HG03103 (cell line): Measurements from ENCODE around the gene RHEBL1.

ENCODE experiments used
- ATAC-seq: cut with Tn5 transposase; IDR thresholded peaks from one replicate; pipeline ENCODE4 v1.9.1; 2021; ENCODE audit warnings: low read depth; ENCODE audit not compliant: unreplicated experiment

Gene RHEBL1

DNA sequence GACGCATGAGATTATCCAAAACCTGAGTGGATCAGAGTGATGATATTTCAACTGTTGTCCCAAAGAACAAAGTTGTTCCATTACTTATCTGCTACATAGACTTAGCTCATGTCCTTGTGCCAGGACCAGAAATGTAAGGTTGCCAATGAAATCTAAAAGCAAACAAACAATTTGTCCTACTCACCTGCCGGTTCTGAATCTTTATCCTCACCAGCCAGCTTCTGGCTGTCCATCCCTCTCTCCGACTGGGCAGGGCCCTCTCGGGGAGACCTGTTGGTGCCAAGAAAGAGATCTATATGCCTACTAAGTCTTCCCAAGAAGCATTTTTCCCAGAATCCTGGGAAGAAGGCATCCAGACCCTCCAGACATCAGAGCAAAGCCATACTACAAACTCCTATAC is 14.7 kb downstream of the RHEBL1 start:
- ATAC-seq: no peak

DNA sequence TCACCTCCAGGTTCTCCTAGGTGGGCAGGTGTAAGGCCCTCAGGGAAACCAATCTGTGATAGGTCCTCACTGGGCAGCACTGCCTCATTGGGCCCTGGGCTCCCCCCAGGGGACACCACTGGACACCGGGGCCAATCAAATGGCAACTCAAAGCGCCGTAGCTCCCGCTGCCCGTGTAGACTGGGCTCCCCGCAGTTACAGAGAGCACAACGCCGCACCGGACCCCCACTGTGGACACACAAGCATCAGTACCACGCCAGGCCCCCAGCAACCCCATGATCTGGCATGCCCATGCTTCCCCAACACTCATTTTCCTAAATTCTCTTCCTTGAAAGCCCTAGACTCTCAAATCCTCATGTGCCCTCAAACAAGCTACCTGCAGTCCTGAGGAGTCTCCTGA is 15.3 kb downstream of the RHEBL1 start:
- ATAC-seq: no peak

- no peak for ATAC-seq
Measured at GRCh38 chr12:49054096-49054495, 15.7 kb downstream of the RHEBL1 start.

DNA sequence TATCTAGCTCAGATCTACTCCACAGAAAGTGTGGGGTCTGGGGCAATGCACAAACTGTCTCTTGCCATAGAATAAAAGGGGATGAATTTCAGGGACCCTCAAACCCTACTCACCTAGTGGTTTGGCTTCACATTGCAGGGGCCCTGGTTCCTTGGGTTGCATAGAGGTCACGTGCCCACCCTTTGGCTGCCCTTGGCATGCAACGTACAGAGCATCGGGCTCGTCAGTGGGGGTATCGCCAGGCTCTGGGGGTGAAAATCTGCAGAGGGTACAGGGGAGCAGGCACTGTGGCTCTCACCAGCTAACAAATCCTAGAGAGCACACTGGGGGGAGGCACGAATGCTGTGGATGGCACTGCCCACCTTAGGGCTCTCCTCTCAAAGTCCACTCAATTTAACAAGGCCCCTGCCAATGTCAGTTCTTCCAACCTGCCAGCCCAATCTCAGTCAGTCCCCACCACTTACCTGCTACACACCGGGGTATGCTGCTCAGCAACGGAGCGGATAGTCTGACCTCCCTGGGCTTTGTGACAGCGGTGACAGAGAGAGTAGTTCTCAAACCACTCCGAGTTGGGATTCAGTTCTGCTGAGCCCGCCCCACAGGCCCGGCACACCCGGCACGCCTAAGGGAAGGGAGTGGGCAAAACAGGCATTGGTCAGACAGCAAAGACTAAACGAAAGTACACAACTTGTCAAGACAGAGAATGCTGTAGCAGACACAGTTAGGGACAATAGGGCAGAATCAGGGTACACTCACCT is 17.1 kb downstream of the RHEBL1 start:
- no peak for ATAC-seq

DNA sequence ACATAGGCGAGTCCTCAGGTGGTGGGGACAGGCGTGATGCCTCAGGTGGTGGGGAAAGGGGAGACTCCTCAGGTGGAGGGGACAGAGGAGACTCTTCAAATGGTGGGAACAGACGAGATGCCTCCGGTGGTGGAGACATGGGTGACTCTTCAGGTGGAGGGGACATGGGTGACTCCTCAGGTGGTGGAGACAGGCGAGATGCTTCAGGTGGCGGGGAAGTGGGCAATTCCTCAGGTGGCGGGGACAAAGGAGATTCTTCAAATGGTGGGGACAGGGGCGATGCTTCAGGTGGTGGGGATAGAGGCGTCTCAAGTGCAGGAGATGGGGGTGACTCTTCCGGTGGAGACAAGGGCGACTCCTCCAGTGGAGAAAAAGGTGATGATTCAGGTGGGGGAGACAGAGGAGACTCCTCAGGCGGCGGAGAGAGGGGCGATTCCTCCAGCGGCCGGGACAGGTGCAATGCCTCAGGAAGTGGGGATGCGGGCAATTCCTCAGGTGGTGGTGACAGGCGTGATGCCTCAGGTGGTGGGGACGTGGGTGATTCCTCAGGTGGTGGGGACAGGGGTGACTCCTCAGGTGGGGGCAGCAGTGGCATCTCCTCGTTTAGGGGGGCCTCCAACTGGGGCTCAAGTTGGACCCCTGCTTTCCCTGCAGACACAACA is 17.9 kb downstream of the RHEBL1 start:
- no peak for ATAC-seq

GRCh38 chr12:49051373-49051764 is 18.4 kb downstream of the RHEBL1 start:
- no peak for ATAC-seq

- ATAC-seq: no peak
Measured at GRCh38 chr12:49050507-49051372, 19.0 kb downstream of the RHEBL1 start.

DNA sequence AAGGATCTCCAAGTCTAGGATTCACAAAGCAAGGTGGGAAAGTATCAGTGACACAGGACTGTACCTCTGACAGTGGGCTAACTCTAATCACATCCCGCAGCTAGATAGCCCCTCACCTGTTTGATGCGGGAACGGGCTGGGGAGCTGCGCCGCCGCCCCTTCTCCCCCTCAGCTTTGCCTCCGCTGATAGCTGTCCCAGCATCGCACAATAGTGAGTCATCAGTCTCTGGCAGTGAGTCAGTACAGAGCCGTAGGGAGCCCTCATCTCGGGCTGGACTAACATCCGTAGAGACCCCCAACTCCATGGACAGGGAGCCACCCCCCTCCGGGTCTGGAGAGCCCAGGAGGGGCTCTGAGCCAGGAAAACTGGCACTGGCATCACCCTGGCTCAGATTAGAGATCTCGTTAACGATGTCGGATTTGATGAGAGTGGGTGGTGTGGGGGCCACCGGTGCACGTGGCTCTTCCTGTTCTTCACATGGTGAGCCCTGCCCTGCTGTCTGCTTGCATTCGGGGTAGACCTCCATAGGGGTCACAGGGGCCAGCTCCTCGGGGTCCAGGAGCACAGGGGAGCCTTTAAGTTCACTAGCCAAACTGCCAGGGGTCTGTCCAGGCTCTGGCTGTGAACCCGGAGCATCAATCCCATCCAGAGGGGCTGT is 20.1 kb downstream of the RHEBL1 start:
- no peak for ATAC-seq

DNA sequence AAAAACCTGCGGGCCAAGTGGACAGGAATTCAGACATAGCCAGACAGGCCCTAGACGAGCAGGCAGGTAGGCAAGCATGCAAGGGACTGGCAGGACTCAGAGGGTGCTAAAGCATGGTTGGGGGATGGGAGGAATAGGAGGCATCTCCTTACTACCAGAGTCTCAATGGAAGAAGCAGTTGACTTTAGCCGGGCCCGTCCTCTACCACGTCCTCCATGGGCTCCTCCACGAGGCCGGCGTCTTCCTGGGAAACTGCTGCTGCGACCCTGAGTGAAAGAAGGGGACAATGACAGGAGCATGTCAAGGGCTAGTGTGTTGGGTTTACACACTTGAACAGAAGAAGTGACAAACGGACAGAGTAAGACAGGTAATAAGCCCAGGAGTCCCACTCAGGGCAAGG is 20.8 kb downstream of the RHEBL1 start:
- ATAC-seq: no peak

DNA sequence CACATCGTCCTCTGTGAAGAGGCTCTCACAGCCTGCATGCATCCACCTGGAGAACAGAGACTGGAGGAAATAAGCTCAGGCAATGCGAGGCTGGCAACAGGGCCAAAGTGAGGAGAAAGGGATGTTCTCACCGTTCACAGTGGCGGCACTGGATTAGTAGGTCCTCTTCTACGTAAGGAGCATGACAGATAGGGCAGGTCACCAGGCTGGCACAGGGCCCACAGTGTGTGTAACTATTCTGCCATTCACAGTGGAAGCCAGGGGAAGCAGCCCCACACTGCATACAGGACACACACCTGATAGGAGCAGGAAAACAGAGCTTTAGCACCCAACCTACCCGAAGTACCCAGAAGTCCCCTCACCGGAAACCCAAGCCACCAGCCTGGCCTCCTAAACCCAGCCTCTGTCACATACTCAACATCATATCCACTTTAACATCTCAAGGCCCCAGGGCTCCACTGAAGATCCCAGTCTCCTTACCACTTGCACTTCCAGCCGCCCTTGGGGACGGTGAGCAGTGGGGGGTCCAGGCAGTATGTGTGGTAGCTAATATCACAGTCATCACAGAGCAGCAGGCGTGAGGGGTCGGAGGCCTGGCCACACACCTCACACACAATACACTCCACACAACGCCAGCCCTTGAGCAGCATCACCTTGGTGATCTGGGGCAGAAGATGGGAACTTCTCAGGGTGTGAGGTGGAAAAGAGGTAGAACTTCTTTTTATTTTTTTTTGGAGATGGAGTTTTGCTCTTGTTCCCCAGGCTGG is 23.5 kb downstream of the RHEBL1 start:
- ATAC-seq: no peak

DNA sequence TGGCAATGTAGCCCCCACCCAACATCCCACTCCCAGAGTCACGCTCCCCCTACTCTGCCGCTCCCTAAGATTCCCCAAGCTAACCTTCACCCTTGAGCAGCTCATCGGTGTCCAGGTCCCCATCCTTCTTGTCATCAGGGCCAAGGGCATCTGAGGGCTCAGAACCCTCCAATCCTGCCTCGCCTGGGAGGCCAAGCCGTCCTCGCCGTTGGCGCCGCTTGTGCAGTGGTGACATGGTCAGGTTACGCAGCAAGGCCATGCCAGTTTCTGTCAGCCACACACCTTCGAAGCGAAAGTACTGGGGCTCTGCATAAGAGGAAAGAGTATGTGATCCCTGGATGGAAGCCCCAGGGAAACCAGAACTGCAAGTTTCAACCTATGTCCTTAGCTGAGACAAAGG is 25.1 kb downstream of the RHEBL1 start:
- ATAC-seq: no peak

- ATAC-seq: no peak
Measured at GRCh38 chr12:49043856-49044258, 25.9 kb downstream of the RHEBL1 start.

DNA sequence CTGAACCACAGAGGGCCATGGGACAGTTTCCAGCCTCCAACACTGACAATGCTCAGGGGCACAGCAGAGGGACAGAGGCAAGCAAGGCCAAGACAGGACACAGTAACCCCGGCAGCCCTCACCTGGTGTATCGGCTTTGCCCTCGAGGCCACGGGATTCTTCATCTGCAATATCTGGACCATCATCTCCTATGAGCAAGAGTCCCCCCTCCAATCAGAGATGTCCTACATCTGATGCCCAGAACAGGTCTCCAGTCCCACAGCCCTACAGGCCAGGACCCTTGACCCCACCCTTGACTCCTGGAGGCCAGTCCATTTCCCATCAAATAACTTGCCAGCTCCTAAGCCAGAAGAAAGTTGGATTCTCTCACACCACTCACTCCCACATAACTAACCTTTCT is 26.5 kb downstream of the RHEBL1 start:
- no peak for ATAC-seq

GRCh38 chr12:49041881-49042484 is 27.8 kb downstream of the RHEBL1 start:
- ATAC-seq: no peak

GRCh38 chr12:49041036-49041880 is 28.5 kb downstream of the RHEBL1 start:
- no peak for ATAC-seq

- no peak for ATAC-seq
Measured at GRCh38 chr12:49040364-49040855, 29.4 kb downstream of the RHEBL1 start.

GRCh38 chr12:49039421-49040363 is 30.1 kb downstream of the RHEBL1 start:
- ATAC-seq: no peak
